ENCODE measurements around the gene FABP1. TPM values are rescaled to one million over a fixed set of nuclear protein-coding genes. Genes with fewer than 3 reads are reported as not detected.

FABP1 gene
- total and polyA plus RNA-seq, 2 of the 4 experiments (the other 2 are of a cell fraction) = not detected

DNA sequence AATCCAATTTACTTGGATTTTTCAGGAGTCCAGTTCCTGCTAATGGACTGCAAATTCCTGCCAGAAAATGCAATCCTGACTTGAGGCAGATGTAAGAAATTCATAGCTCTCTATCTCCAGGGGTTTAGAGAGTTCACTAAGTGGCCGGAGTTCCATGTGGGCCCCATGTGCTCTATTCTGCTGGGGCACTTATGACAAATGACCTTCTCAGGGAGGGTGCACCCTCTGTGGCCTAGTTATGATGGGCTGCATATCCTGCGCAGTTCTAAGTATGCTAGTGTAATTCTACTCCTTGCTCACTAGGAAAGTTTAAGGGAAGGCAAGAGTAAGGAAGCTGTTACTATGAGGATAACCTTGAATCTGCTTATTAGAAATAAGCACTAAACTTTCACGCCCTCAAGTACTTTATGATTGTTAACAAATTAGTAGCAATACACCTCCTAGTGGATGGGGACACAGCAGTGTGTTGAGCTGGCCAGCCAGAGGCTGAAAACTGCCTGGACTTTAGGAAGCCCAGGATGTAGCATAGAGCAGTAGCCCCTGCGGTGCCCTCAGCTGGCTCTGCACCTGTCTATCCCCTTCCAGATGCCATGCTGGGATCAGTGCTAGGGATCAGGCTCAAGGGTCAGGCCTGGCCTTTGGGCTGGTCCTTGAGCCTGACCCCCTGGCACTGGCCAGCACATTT lies 45.8 kb downstream of the FABP1 start:
- Histone ChIP-seq H3K56ac (ENCODE audit: extremely low read depth, insufficient read depth, low read length) (no peak overlapping the region), H2BK120ac (ENCODE audit: low read depth, low read length) (no peak overlapping the region), H3K4me2 (ENCODE audit: low read depth, low read length) (no peak overlapping the region), H4K5ac (ENCODE audit: low read depth, low read length) (no peak overlapping the region), H3K27ac (ENCODE audit: insufficient read depth, low read length) (no peak overlapping the region), H4K91ac (ENCODE audit: insufficient read depth, low read depth, low read length) (no peak overlapping the region), H3K9me3 (ENCODE audit: control insufficient read depth, insufficient read depth, low read length) (no peaks in the 10 kb centered on the region), H3K27me3 (ENCODE audit: control insufficient read depth, insufficient read depth, low read length) (peaks cover 21% of the 10 kb centered on the region), H2AK9ac (replicated peaks; ENCODE audit: low read depth, low read length, poor library complexity) (no peak overlapping the region), H3K4ac (ENCODE audit: low read depth, low read length) (no peak overlapping the region), H2BK5ac (ENCODE audit: low read depth, low read length, poor library complexity, severe bottlenecking) (no peak overlapping the region), H3K4me3 (ENCODE audit: insufficient read depth, low read depth, low read length) (no peak overlapping the region), H3K4me1 (ENCODE audit: control insufficient read depth, insufficient read depth, low read length) (no peaks in the 10 kb centered on the region), H4K20me1 (ENCODE audit: insufficient read depth, low read length) (no peaks in the 10 kb centered on the region), H3K79me1 (ENCODE audit: low read depth in 1 of 2, low read length in 2 of 2) (no peaks in the 10 kb centered on the region), H3K36me3 (ENCODE audit: control insufficient read depth, insufficient read depth, low read length) (no peaks in the 10 kb centered on the region), H3K18ac (ENCODE audit: low read depth, low read length) (no peak overlapping the region), H3K14ac (replicated peaks; ENCODE audit: low read depth, low read length) (no peak overlapping the region), H4K8ac (ENCODE audit: low read depth in 2 of 2, low read length in 2 of 2) (no peak overlapping the region), H2AK5ac (ENCODE audit: low read depth, low read length) (no peak overlapping the region), H3K23ac (ENCODE audit: low read depth, low read length) (no peak overlapping the region), H2AFZ (replicated peaks; ENCODE audit: low read length, poor library complexity) (no peak overlapping the region), H3K9me1 (ENCODE audit: insufficient read depth, low read length) (no peaks in the 10 kb centered on the region), H2BK20ac (ENCODE audit: low read depth, low read length) (no peak overlapping the region), H3K9ac (ENCODE audit: low read depth, low read length) (no peak overlapping the region), H2BK15ac (ENCODE audit: low read depth, low read length) (no peak overlapping the region)
- dilution Hi-C loops (cut with HindIII; ENCODE audit: low sequenced_read_pairs, unreplicated experiment) (no loop called here), in situ Hi-C loops (cut with MboI; ENCODE audit: low sequenced_read_pairs) (no loop called here), intact Hi-C loops (cut with micrococcal nuclease) (no loop called here)
- ATAC-seq (ENCODE audit: low read depth) (no peak), DNase-seq (no peak)
- TF ChIP-seq MAZ (IDR thresholded peaks at IDR 0.05; ENCODE audit: borderline replicate concordance, low read depth, low read length) = no peak
- TF ChIP-seq CEBPB (IDR thresholded peaks at IDR 0.05; ENCODE audit: low read depth, low read length) = no peak
- no peak for TF ChIP-seq CHD1 (IDR thresholded peaks at IDR 0.05; ENCODE audit: low read depth, low read length)
- TF ChIP-seq POLR2A (IDR thresholded peaks at IDR 0.05; ENCODE audit: low read depth, low read length) = no peak
- TF ChIP-seq, protein P1, sequence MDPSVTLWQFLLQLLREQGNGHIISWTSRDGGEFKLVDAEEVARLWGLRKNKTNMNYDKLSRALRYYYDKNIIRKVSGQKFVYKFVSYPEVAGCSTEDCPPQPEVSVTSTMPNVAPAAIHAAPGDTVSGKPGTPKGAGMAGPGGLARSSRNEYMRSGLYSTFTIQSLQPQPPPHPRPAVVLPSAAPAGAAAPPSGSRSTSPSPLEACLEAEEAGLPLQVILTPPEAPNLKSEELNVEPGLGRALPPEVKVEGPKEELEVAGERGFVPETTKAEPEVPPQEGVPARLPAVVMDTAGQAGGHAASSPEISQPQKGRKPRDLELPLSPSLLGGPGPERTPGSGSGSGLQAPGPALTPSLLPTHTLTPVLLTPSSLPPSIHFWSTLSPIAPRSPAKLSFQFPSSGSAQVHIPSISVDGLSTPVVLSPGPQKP (IDR thresholded peaks at IDR 0.05; ENCODE audit: borderline replicate concordance, low read depth, low read length) = no peak
- no peak for TF ChIP-seq BHLHE40 (IDR thresholded peaks at IDR 0.05; ENCODE audit: low read depth, low read length)
- TF ChIP-seq, protein P2, sequence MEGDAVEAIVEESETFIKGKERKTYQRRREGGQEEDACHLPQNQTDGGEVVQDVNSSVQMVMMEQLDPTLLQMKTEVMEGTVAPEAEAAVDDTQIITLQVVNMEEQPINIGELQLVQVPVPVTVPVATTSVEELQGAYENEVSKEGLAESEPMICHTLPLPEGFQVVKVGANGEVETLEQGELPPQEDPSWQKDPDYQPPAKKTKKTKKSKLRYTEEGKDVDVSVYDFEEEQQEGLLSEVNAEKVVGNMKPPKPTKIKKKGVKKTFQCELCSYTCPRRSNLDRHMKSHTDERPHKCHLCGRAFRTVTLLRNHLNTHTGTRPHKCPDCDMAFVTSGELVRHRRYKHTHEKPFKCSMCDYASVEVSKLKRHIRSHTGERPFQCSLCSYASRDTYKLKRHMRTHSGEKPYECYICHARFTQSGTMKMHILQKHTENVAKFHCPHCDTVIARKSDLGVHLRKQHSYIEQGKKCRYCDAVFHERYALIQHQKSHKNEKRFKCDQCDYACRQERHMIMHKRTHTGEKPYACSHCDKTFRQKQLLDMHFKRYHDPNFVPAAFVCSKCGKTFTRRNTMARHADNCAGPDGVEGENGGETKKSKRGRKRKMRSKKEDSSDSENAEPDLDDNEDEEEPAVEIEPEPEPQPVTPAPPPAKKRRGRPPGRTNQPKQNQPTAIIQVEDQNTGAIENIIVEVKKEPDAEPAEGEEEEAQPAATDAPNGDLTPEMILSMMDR (conservative IDR thresholded peaks at IDR 0.05; ENCODE audit: low read depth, low read length) = no peak
- no peak for TF ChIP-seq RFX5 (IDR thresholded peaks at IDR 0.05; ENCODE audit: low read depth, low read length)
- TF ChIP-seq FOS (IDR thresholded peaks at IDR 0.05; ENCODE audit: low read depth, low read length) = no peak
- no peak for TF ChIP-seq NFE2L2 (IDR thresholded peaks at IDR 0.05; ENCODE audit: low read depth, low read length)
- no peak for TF ChIP-seq MXI1 (IDR thresholded peaks at IDR 0.05; ENCODE audit: borderline replicate concordance, low read depth, low read length)
- no peak for TF ChIP-seq RAD21 (IDR thresholded peaks at IDR 0.05; ENCODE audit: low read length)
- TF ChIP-seq, protein P3, sequence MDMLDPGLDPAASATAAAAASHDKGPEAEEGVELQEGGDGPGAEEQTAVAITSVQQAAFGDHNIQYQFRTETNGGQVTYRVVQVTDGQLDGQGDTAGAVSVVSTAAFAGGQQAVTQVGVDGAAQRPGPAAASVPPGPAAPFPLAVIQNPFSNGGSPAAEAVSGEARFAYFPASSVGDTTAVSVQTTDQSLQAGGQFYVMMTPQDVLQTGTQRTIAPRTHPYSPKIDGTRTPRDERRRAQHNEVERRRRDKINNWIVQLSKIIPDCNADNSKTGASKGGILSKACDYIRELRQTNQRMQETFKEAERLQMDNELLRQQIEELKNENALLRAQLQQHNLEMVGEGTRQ (IDR thresholded peaks at IDR 0.05; ENCODE audit: low read depth, low read length) = no peak
- no peak for TF ChIP-seq MAFK (IDR thresholded peaks at IDR 0.05; ENCODE audit: low read depth, low read length)
- TF ChIP-seq RCOR1 (IDR thresholded peaks at IDR 0.05; ENCODE audit: insufficient replicate concordance, low read length) = no peak
- no peak for TF ChIP-seq SMC3 (IDR thresholded peaks at IDR 0.05; ENCODE audit: low read depth, low read length)
- WGBS, 2 experiments (ENCODE audit: extremely low coverage in 2 of 2, insufficient read length in 1 of 2) = no CpG with 5 or more reads among the region's 4 CpGs
- ChIA-PET CTCF (no interaction called here), POLR2A (ENCODE audit: unreplicated experiment) (interaction anchor here (0.6 kb wide), 1 partner anchor 37 kb away, joined by 3 read pairs; no protein-coding TSS in a partner anchor)
- BruUV-seq (replicated peaks) = no TSS peak

Data from IMR-90 (cell line).